GM23338 (cell line): ENCODE results near the gene DHRS3. TPM values are rescaled to one million over a fixed set of nuclear protein-coding genes. Genes with fewer than 3 reads are reported as not detected.

Source experiments
- ATAC-seq: fragments of 200-7000 bp; cut with Tn5 transposase; 3 replicates; pipeline ENCODE4 v1.9.1; 2020
- DNase-seq: peaks from one replicate; pipeline ENCODE4 v3.0.0-alpha.2; 2015; ENCODE audit warnings: low spot score
- H2AFZ ChIP-seq: fragments of 200-600 bp; sonication (generic); 2 replicates; pipeline ENCODE4 v1.8.0; 2016; ENCODE audit warnings: antibody characterized with exemption, mild to moderate bottlenecking, moderate library complexity
- H3F3A ChIP-seq: fragments of 200-600 bp; sonication (generic); replicated peaks from 2 replicates; pipeline ENCODE4 v1.8.0; 2017; ENCODE audit warnings: antibody characterized with exemption, mixed run types, low read depth
- H3K27ac ChIP-seq: fragments of 200-600 bp; sonication (generic); 2 replicates; pipeline ENCODE4 v1.6.1; 2016; ENCODE audit warnings: low read depth
- H3K27me3 ChIP-seq: fragments of 200-600 bp; sonication (generic); 2 replicates; pipeline ENCODE4 v1.8.0; 2016; ENCODE audit warnings: mild to moderate bottlenecking, mixed run types, moderate library complexity; ENCODE audit not compliant: insufficient read depth
- H3K36me3 ChIP-seq: fragments of 200-600 bp; sonication (generic); 2 replicates; pipeline ENCODE4 v1.8.0; 2016; ENCODE audit warnings: mild to moderate bottlenecking; ENCODE audit not compliant: insufficient read depth
- H3K4me1 ChIP-seq: fragments of 200-600 bp; sonication (generic); 2 replicates; pipeline ENCODE4 v1.8.0; 2016; ENCODE audit warnings: mild to moderate bottlenecking, moderate library complexity; ENCODE audit not compliant: insufficient read depth
- H3K4me2 ChIP-seq: fragments of 200-600 bp; sonication (generic); 2 replicates; pipeline ENCODE4 v1.7.1; 2017; ENCODE audit warnings: mixed run types
- H3K4me3 ChIP-seq: fragments of 200-600 bp; sonication (generic); 2 replicates; pipeline ENCODE4 v1.6.1; 2016; ENCODE audit warnings: mixed run types
- H3K79me2 ChIP-seq: fragments of 200-600 bp; sonication (generic); replicated peaks from 2 replicates; pipeline ENCODE4 v1.8.0; 2017; ENCODE audit warnings: mild to moderate bottlenecking; ENCODE audit not compliant: insufficient read depth
- H3K9me2 ChIP-seq: fragments of 200-600 bp; sonication (generic); 2 replicates; pipeline ENCODE4 v1.8.0; 2017; ENCODE audit not compliant: insufficient read depth
- H4K20me1 ChIP-seq: fragments of 200-600 bp; sonication (generic); replicated peaks from 2 replicates; pipeline ENCODE4 v1.8.0; 2017; ENCODE audit warnings: mild to moderate bottlenecking; ENCODE audit not compliant: insufficient read depth
- H3K27ac Mint-ChIP-seq: 2 replicates; pipeline ENCODE4 v1.8.0; 2020; ENCODE audit warnings: inconsistent platforms, mild to moderate bottlenecking, moderate library complexity, mixed read lengths
- H3K27me3 Mint-ChIP-seq: 3 replicates; pipeline ENCODE4 v1.8.0; 2022; ENCODE audit warnings: low read depth, mild to moderate bottlenecking, moderate library complexity, mixed read lengths, inconsistent platforms; ENCODE audit not compliant: insufficient read depth, poor library complexity
- H3K36me3 Mint-ChIP-seq: 3 replicates; pipeline ENCODE4 v1.8.0; 2021; ENCODE audit warnings: low read depth, mild to moderate bottlenecking, inconsistent platforms, moderate library complexity, mixed read lengths
- H3K4me1 Mint-ChIP-seq: 3 replicates; pipeline ENCODE4 v1.8.0; 2020; ENCODE audit warnings: mild to moderate bottlenecking, inconsistent platforms, mixed read lengths
- H3K4me3 Mint-ChIP-seq: 3 replicates; pipeline ENCODE4 v1.8.0; 2021; ENCODE audit warnings: moderate library complexity, mild to moderate bottlenecking, inconsistent platforms, mixed read lengths
- H3K9me3 Mint-ChIP-seq: 3 replicates; pipeline ENCODE4 v1.8.0; 2020; ENCODE audit warnings: moderate library complexity, mild to moderate bottlenecking, inconsistent platforms, mixed read lengths
- CREB1 ChIP-seq: fragments of 250-450 bp; sonication (Bioruptor Pico); IDR thresholded peaks from 2 replicates; pipeline ENCODE4 v1.5.0; 2020; ENCODE audit warnings: low read depth, mild to moderate bottlenecking, moderate library complexity
- EZH2 ChIP-seq: fragments of 200-600 bp; sonication (generic); IDR thresholded peaks from one replicate; pipeline ENCODE4 v1.8.0; 2017; ENCODE audit warnings: antibody characterized with exemption, mild to moderate bottlenecking, low read depth; ENCODE audit not compliant: unreplicated experiment
- EZH2phosphoT487 ChIP-seq: fragments of 200-600 bp; sonication (generic); IDR thresholded peaks from one replicate; pipeline ENCODE4 v1.8.1; 2018; ENCODE audit warnings: antibody characterized with exemption; ENCODE audit not compliant: unreplicated experiment
- JUNB ChIP-seq: IDR thresholded peaks from one replicate; pipeline ENCODE4 v1.6.1; 2016; ENCODE audit warnings: antibody characterized with exemption; ENCODE audit not compliant: unreplicated experiment
- NANOG ChIP-seq: IDR thresholded peaks from 2 replicates; pipeline ENCODE4 v1.6.1; 2016; ENCODE audit warnings: antibody characterized with exemption, borderline replicate concordance
- POLR2AphosphoS5 ChIP-seq: IDR thresholded peaks from 2 replicates; pipeline ENCODE4 v1.6.1; 2016; ENCODE audit warnings: antibody characterized with exemption, low read depth
- STAT1 ChIP-seq: IDR thresholded peaks from one replicate; pipeline ENCODE4 v1.6.1; 2016; ENCODE audit warnings: antibody characterized with exemption; ENCODE audit not compliant: unreplicated experiment
- ZNF114 ChIP-seq: fragments of 250-450 bp; sonication (Bioruptor Pico); IDR thresholded peaks from 2 replicates; pipeline ENCODE4 v1.5.0; 2020; ENCODE audit warnings: mild to moderate bottlenecking, moderate library complexity
- ZNF331 ChIP-seq: fragments of 250-450 bp; sonication (Bioruptor Pico); IDR thresholded peaks from 2 replicates; pipeline ENCODE4 v1.5.0; 2020; ENCODE audit warnings: low read depth, mild to moderate bottlenecking, moderate library complexity
- polyA plus RNA-seq: library from polyadenylated mRNA; unstranded; fragments of >200 nt; fragmentation: Nextera tagmentation; extraction: Ambion mirVana; gene quantifications from 2 replicates; pipeline ENCODE4 v1.2.1, GENCODE V29; 2016
- total RNA-seq: library from RNA; depleted of rRNA; stranded (reverse); fragments of >200 nt; shearing (Covaris generic); gene quantifications from 2 replicates; pipeline ENCODE4 v1.2.3, GENCODE V29; 2014
- TF ChIP-seq, protein P1 (sequence below): IDR thresholded peaks from one replicate; pipeline ENCODE4 v1.6.1; 2018; ENCODE audit warnings: antibody characterized with exemption; ENCODE audit not compliant: unreplicated experiment
- TF ChIP-seq, protein P2 (sequence below), 2 experiments: fragments of 200-600 bp in 1 of 2; sonication (generic) in 1 of 2; conservative IDR thresholded peaks; 2 replicates each; pipeline versions ENCODE4 v1.5.1 to v1.6.1; 2016 to 2017; ENCODE audit warnings: antibody characterized with exemption in 2 of 2, low read depth in 2 of 2, mild to moderate bottlenecking in 2 of 2, moderate library complexity in 1 of 2

DHRS3 gene
- total and polyA plus RNA-seq, 2 experiments from 2014 or later: 21.0 to 26.0 TPM

DNA sequence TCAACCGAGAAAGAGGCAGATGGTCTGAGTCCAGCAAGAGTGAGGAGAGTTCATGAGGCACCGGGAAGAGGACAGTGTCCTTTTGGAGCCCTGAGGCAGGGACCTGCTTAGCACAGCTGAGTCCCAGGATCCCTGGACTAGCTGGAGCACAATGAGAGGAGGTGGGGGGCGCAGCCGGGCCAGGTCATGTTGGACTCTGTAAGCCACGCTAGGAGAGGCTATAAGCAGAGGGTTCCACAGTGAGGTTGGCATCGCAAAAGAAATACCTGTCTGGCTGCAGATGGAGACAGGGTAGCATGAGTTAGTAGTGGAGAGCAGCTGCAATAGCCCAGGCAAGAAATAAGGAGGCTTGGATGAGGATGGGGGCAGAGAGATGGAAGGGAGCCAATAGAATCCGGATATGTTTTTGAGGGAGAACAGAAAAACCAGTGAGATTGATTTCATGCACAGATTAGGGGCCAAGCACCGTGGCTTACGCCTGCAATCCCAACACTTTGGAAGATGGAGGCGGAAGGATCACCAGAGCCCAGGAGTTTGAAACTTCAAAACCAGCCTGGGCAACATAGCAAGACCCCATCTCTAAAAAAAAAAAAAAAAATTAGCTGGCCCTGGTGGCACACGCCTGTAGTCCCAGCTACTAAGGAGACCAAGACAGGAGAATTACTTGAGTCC is 98.2 kb downstream of the DHRS3 start:
- H3K4me2 ChIP-seq: no peak overlapping the region
- H3K4me1 ChIP-seq: no peaks in the 10 kb centered on the region
- no peaks in the 10 kb centered on the region for H3K9me2 ChIP-seq
- no peak overlapping the region for H3K4me3 Mint-ChIP-seq
- no peak overlapping the region for H2AFZ ChIP-seq
- no peaks in the 10 kb centered on the region for H3K36me3 Mint-ChIP-seq
- no peaks in the 10 kb centered on the region for H3K9me3 Mint-ChIP-seq
- H3K27ac Mint-ChIP-seq: no peak overlapping the region
- no peaks in the 10 kb centered on the region for H3K4me1 Mint-ChIP-seq
- no peak overlapping the region for H3K27ac ChIP-seq
- no peaks in the 10 kb centered on the region for H4K20me1 ChIP-seq
- H3K4me3 ChIP-seq: no peak overlapping the region
- DNase-seq: no peak
- H3K27me3 ChIP-seq: no peaks in the 10 kb centered on the region
- no peak for ATAC-seq
- H3K79me2 ChIP-seq: no peaks in the 10 kb centered on the region
- H3K27me3 Mint-ChIP-seq: peaks cover 10% of the 10 kb centered on the region
- TF ChIP-seq ZNF331 (no peak), EZH2phosphoT487 (no peak), STAT1 (no peak), NANOG (no peak), POLR2AphosphoS5 (no peak), CREB1 (CRISPR knock-in tag) (no peak)
- TF ChIP-seq, protein P1, sequence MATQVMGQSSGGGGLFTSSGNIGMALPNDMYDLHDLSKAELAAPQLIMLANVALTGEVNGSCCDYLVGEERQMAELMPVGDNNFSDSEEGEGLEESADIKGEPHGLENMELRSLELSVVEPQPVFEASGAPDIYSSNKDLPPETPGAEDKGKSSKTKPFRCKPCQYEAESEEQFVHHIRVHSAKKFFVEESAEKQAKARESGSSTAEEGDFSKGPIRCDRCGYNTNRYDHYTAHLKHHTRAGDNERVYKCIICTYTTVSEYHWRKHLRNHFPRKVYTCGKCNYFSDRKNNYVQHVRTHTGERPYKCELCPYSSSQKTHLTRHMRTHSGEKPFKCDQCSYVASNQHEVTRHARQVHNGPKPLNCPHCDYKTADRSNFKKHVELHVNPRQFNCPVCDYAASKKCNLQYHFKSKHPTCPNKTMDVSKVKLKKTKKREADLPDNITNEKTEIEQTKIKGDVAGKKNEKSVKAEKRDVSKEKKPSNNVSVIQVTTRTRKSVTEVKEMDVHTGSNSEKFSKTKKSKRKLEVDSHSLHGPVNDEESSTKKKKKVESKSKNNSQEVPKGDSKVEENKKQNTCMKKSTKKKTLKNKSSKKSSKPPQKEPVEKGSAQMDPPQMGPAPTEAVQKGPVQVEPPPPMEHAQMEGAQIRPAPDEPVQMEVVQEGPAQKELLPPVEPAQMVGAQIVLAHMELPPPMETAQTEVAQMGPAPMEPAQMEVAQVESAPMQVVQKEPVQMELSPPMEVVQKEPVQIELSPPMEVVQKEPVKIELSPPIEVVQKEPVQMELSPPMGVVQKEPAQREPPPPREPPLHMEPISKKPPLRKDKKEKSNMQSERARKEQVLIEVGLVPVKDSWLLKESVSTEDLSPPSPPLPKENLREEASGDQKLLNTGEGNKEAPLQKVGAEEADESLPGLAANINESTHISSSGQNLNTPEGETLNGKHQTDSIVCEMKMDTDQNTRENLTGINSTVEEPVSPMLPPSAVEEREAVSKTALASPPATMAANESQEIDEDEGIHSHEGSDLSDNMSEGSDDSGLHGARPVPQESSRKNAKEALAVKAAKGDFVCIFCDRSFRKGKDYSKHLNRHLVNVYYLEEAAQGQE: no peak
- H3K36me3 ChIP-seq: no peaks in the 10 kb centered on the region
- H3F3A ChIP-seq: no peaks in the 10 kb centered on the region

DNA sequence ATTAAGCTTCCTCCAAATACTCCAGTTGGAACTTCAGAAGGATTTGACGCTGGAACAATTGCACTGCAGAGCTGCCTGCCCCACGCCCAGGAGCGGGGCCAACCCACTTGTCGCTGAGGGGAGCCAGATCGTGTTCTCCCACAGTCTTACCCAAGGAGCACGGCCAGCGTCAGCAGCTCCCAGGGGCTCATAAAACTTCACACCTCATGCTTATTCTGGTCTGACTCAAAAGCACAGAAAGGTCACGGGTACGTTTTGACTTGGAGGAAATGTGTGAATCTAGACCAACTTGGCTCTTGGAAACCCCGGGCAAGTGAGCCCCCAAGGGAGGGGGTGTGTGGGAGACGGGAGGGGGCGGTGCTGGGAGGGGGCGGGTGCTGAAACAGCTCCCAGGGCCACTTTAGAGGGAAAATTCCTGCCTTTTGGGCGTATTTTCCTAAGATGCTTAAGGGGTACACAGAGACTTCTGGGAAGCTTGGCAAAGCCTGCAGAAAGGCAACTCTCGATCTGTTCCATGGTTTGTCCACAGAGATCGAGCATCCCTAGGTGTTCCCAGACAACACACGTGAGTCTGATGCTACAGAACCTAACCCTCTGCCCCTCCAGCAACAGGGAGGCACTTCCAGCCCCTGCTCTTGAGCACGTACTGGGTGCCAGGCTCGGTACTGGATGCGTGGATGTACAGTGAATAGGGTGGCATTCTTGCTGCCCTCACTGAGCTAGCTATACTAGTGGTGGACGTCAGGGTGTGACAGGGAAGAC is 98.9 kb downstream of the DHRS3 start:
- Histone ChIP-seq H3F3A (no peaks in the 10 kb centered on the region), H3K4me2 (no peak overlapping the region), H3K36me3 (no peaks in the 10 kb centered on the region), H4K20me1 (no peaks in the 10 kb centered on the region), H3K4me1 (no peaks in the 10 kb centered on the region), H3K27me3 (no peaks in the 10 kb centered on the region), H3K79me2 (no peaks in the 10 kb centered on the region), H3K4me3 (no peak overlapping the region), H3K9me2 (no peaks in the 10 kb centered on the region), H3K27ac (no peak overlapping the region), H2AFZ (no peak overlapping the region)
- Mint-ChIP-seq H3K9me3 (no peaks in the 10 kb centered on the region), H3K4me1 (no peaks in the 10 kb centered on the region), H3K36me3 (no peaks in the 10 kb centered on the region), H3K4me3 (no peak overlapping the region), H3K27me3 (peaks cover 10% of the 10 kb centered on the region), H3K27ac (no peak overlapping the region)
- DNase-seq (no peak), ATAC-seq (peak; percentile 70)
- TF ChIP-seq JUNB: no peak
- TF ChIP-seq STAT1: no peak
- no peak for TF ChIP-seq EZH2
- TF ChIP-seq, protein P2, sequence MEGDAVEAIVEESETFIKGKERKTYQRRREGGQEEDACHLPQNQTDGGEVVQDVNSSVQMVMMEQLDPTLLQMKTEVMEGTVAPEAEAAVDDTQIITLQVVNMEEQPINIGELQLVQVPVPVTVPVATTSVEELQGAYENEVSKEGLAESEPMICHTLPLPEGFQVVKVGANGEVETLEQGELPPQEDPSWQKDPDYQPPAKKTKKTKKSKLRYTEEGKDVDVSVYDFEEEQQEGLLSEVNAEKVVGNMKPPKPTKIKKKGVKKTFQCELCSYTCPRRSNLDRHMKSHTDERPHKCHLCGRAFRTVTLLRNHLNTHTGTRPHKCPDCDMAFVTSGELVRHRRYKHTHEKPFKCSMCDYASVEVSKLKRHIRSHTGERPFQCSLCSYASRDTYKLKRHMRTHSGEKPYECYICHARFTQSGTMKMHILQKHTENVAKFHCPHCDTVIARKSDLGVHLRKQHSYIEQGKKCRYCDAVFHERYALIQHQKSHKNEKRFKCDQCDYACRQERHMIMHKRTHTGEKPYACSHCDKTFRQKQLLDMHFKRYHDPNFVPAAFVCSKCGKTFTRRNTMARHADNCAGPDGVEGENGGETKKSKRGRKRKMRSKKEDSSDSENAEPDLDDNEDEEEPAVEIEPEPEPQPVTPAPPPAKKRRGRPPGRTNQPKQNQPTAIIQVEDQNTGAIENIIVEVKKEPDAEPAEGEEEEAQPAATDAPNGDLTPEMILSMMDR (conservative IDR thresholded peaks at IDR 0.05; ENCODE audit: low read depth in 2 of 2): no peak
- TF ChIP-seq, protein P1: no peak
- no peak for TF ChIP-seq POLR2AphosphoS5
- no peak for TF ChIP-seq CREB1 (CRISPR knock-in tag)
- TF ChIP-seq ZNF114 (CRISPR knock-in tag): no peak
